Measurements from ENCODE around the gene CDC42EP2. TPM values are rescaled to one million over a fixed set of nuclear protein-coding genes. Genes with fewer than 3 reads are reported as not detected.
"Not testable (repeated sequence)": the region's sequence is repeated elsewhere in the genome, so short reads cannot be mapped to it uniquely, and the experiment has no call there.

The CDC42EP2 gene
- polyA plus RNA-seq, 4 donors, result 7.0 to 24.1 (median 11.4) TPM

DNA sequence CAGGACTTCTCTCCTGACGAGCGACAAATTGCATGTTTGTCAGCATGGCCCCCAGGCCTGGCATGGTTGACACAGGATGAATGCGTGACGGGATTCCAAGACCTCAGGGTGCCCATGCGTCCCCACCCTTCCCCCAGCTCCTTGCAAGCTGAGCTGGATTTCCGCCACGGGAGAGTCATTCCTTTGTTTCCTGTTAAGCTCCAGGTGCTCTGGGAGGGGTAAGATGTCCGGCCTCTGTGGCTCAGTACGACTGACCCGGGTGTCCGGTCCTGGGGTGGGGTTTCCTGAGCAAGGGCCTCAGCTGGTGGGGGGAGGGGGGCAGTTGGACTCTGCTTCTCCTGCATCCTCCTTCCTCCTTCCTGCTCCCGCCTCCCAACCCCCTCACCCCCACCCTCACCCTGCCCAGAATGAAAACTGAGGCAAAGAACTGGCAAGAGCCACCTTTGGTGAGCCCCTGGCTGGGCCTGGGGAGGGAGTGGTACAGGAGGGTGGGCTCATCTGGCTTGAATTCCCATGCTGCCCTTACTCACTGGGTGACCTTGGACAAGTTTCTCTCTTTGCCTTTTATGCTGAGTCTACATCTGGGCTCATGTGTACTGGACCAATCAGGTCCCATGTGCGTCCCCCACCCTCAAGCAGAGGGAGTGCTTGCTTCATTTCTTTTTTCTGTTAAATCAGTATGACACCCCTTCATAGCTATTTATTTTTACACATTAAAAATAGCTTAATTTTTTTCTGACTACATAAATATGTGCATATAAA is 2.5 kb downstream of the CDC42EP2 start:
- DNase-seq (ENCODE audit: low read depth in 4 of 4, low spot score in 3 of 4), result no peak

DNA sequence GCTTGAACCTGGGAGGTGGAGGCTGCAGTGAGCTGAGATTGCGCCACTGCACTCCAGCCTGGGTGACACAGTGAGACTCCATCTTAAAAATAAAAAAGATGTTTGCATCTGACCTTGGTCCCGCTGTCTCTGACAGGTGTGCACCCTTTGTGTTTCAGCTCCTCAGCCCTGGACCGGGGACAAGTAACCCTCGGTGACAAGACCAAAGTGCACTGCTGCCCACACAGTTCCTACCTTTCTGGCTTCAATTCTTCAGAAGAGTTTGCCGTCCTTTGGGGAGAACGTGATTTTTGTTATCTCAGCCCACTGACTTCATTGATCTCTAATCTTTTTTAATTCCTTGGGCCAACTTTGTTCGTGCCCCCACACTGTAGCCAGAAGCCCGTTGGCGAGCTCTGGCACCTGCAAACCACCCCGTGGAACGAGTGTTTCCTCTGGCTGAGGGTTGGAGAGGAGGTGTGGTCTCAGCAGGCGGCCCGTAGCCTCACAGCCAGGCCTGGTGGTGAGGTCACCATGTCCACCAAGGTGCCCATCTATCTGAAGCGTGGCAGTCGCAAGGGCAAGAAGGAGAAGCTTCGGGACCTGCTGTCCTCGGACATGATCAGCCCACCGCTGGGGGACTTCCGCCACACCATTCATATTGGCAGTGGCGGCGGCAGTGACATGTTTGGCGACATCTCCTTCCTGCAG is 5.9 kb downstream of the CDC42EP2 start:
- DNase-seq (ENCODE audit: low read depth in 4 of 4, low spot score in 3 of 4), result no peak

DNA sequence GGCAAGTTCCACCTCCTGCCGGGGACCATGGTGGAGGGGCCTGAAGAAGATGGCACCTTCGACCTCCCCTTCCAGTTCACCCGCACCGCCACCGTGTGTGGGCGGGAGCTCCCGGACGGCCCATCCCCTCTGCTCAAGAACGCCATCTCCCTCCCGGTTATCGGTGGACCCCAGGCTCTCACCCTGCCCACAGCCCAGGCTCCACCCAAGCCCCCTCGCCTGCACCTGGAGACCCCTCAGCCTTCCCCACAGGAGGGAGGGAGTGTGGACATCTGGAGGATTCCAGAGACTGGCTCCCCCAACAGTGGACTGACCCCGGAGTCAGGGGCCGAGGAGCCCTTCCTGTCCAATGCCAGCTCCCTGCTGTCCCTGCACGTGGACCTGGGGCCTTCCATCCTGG is 6.4 kb downstream of the CDC42EP2 start:
- DNase-seq (ENCODE audit: low read depth in 4 of 4, low spot score in 3 of 4), result no peak

DNA sequence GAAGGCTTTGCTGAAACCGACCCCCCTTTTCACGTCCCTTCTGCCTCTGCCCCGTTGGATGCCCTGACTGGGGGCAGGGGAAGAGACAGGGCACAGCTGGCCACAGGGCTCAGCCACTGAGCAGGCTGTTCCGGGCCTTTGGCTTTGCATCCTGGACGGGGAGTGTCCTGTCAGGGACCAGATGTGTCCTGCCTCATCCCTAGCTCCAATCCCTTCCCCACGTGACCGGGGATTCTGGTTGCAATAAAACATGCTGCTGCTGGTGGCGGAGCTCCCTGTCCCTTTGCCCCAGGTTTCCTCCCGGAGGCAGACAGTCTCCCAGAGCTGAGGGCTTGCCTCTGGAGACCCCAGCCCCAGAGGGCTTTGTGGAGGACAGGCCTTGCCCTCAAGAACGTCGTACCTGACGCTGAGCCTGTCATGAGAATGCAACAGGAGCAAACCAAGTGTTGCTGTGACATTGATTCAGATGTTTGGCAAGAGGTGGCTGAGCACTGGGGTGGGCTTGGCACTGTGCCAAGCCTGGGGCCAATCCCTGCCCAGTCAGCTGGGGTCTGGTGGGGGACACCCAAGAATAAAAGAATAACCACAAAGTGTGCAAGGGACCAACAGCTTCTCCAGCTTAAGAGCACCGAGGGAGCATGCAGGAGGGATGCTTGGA is 7.3 kb downstream of the CDC42EP2 start:
- no peak for DNase-seq (ENCODE audit: low read depth in 4 of 4, low spot score in 3 of 4)

DNA sequence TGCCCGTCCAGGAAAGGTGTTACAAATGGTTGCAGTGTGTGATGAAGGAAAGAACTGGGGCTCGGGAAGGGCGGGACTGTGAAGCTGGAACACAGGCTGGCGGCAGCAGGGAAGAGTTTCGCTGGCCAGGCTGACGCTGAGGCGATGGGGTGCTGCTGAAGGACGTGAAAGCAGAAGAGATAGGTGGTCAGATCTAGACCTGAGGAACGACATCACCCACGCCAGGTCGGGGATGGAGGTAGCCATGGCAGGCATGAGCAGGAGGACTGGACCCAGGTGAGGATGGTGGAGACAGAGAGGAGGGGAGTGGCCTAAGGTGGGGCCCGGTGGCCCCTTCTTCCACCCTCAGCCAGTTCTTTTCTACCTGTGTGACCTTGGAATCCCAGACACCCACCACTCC is 9.1 kb downstream of the CDC42EP2 start:
- no peak for DNase-seq (ENCODE audit: low read depth in 4 of 4, low spot score in 3 of 4)

DNA sequence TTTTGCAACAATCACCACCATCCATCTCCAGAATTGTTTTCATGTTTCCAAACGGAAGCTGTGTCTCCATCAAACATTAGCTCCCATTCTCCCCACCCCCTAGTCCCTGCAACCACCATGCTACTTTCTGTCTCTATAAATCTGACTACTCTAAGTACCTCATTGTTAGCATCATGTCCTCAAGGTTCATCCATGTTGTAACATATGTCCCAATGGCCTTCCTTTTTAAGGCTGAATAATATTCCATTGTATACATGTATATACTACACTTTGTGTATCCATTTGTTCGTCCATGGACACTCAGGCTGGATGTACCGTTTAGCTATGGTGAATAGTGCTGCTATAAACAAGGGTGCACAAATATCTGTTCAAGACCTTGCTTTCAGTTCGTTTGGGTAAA is 10.8 kb downstream of the CDC42EP2 start:
- no peak for DNase-seq (ENCODE audit: low read depth in 4 of 4, low spot score in 3 of 4)

DNA sequence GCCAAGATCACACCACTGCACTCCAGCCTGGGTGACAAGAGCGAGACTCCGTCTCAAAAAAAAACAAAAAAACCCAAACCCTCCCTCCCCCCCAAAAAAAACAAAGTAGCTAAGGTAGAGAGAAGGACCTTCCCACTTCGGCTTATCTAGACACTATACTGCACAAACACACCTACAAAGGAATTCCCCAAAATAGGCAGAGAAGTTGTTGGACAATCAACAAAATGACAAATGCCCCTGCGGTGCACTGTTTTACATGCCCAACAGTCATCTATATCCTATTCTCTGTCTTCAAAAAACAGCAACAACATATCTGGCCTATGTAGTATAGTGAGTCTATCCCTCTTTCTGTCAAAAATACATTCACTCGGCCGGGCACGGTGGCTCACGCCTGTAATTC is 12.4 kb downstream of the CDC42EP2 start:
- DNase-seq (ENCODE audit: low read depth in 4 of 4, low spot score in 3 of 4), result no peak

DNA sequence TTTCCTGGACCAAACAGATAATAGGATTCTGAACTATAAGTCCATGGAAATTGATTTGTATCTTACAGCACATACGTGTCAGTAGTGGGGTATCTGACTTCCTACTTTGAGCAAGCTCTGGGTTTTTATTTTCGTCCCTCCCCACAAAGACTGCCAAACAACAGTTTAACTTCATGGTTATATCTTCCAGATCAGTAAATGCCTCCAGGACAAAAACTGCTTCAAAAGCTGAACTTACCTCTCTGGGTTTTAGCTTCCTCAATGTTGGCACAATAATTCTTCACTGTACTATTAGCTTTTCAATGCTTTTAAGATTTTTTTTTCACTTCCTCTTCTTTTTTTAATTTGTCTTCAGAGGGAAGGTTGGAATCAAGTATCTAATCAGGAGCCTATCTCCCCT is 14.8 kb downstream of the CDC42EP2 start:
- no peak for DNase-seq (ENCODE audit: low read depth in 4 of 4, low spot score in 3 of 4)

DNA sequence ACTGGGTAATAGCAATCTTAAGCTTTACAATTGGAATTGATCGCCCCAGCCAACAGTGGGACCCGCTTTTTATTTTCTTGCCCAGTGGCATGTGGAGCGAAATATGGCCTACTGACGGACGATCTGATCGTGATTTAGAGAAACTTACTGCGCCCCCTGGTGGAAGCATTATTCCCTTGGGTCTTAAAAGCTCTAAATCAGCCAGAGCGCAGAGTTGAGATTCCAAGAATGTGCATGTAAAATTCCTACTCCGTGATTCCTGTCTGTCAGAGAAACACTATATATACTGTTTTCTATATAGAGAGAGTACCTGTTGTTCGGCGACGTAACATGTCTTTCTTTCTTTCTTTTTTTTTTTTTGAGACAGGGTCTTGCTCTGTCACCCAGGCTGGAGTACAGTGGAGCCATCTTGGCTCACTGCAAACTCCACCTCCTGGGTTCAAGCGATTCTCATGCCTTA is 15.3 kb downstream of the CDC42EP2 start:
- peak in 2 of 4 donors; percentile 84 to 86 for DNase-seq (ENCODE audit: low read depth in 4 of 4, low spot score in 3 of 4)

DNA sequence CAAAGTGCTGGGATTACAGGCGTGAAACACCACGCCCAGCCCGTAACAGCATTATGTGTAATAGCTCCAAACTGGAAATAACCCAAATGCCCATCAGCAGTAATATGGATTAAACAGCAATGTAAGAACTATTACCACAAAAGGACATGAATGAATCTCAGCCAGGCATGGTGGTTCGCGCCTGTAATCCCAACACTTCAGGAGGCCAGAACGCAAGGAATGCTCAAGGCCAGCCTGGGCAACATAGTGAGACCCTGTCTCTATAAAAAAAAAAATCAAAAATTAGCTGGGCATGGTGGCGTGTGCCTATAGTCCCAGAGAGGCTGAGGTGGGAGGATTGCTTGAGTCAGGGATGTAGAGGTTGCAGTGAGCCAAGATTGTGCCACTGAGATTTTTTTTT is 15.9 kb downstream of the CDC42EP2 start:
- DNase-seq (ENCODE audit: low read depth in 4 of 4, low spot score in 3 of 4), result no peak

DNA sequence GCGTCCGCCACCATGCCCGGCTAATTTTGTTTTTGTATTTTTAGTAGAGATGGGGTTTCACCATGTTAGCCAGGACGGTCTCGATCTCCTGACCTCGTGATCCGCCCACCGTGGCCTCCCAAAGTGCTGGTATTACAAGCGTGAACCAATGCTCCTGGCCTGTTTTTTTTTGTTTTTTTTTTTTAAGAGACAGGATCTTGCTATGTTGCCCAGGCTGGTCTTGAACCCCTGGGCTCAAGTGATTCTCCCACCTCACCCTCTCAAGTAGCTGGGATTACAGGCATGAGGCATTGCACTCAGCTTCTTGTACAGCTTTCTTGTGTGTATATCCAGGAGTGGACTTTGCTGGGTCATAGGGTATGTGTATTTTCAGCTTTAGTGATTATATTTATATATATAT is 17.9 kb downstream of the CDC42EP2 start:
- not testable (repeated sequence) for DNase-seq (ENCODE audit: low read depth in 4 of 4, low spot score in 3 of 4)

DNA sequence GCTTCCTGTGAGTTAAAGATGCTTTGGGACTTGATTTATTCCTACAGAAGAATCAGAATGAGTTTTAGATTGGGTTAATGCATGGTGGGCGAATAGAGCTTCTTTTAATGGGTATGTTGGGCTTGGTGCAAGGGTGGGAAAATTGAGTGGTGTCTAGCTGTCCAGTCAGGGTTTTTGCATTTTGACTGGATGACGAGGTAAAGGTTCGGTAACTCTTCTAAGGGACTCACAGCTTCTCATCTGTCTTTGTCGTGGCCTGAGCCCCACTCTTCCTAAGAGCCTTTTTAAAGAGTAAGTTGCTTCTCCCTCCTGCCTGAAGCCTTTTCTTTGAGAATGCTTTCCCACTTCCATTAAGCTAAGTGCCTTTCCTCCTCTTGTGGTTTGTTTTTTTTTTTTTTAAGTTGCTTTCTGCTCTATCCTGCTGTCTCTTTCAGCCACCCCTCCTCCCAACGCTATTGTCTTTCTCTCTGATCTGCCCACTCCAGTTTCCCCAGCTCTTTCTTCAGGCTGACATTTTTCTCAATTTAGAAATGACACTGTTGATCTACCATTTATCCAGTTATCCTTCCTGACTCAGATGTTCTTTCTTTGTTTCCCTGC is 20.1 kb downstream of the CDC42EP2 start:
- no peak for DNase-seq (ENCODE audit: low read depth in 4 of 4, low spot score in 3 of 4)

DNA sequence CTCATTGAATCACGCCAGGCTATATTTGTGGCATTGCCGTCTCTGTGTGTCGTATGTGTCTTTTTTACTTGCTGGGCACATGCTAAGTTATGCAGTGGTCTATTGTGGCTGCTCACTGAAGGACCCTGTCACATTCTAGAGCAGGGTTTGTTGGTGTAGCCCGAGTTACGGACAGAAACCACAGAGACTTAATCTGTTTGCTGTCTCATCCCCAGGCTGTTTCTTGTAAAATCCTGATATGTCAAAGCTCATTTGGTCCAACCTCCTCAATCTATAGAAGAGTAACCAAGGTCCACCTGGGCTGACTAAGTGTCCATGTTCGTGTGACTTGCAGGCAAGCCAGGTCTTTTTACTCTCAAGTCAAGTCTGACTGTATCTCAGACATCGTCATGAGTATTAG is 24.0 kb downstream of the CDC42EP2 start:
- no peak for DNase-seq (ENCODE audit: low read depth in 4 of 4, low spot score in 3 of 4)

DNA sequence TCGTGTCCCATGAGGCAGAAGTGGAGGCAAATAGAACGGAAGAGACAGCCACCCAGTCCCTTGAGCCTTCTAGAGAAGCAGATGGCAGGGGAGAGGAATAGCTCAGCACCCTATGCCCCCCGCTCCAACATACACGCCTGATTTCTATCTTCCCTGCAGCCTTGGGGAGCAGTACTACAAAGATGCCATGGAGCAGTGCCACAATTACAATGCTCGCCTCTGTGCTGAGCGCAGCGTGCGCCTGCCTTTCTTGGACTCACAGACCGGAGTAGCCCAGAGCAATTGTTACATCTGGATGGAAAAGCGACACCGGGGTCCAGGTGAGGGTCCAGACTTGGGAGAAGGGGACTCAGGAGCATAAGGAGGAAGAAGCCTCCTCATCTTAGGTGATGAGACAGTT is 25.6 kb downstream of the CDC42EP2 start:
- no peak for DNase-seq (ENCODE audit: low read depth in 4 of 4, low spot score in 3 of 4)

DNA sequence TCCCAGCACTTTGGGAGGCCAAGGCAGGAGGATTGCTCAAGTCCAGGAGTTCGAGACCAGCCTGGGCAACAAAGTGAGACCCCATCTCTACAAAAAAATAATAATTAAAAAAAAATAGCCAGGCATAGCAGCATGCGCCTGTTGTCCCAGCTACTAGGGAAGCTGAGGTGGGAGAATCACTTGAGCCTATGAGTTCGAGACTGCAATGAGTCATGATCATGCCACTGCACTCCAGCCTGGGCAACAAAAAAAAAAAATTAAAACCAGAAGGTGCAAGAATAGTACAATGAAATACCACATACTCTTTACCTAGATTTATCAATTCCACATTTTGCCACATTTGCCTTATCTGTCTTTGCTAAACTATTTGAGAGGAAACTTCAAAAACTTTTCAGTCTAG is 27.2 kb downstream of the CDC42EP2 start:
- no peak for DNase-seq (ENCODE audit: low read depth in 4 of 4, low spot score in 3 of 4)

DNA sequence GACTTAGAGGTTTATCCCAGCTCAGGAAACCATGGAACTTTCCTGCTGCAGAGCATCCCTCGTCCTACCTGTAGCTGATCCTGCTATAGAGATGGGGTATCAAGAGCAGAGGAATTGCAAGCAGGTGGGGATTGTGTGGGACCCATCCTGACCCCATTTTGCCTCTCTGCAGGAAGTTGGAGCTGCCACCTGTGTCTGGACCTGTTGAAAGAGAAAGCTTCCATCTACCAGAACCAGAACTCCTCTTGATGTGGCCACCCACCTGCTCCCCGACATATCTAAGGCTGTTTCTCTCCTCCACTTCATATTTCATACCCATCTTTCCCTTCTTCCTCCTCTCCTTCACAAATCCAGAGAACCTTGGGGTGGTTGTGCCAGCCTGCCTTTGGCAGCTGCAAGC is 36.8 kb downstream of the CDC42EP2 start:
- DNase-seq (ENCODE audit: low read depth in 4 of 4, low spot score in 3 of 4), result no peak

DNA sequence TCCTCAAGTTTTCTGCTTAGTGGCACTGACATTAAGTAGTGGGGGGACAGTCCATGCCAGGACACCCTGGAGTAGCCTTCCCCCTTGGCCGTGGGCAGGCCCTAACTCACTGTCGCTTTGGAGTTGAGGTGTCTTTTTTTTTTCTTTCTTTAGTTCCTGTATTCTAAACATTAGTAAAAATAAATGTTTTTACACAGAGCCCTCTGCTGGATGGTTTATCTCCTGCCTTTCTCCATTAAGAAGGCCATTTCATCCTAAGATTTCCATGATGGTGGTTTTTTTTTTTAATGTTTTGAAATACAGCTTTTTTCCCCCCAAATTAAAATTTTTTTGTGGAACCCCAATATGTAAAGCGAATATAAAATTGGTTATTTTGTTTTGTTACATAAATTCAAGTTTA is 38.1 kb downstream of the CDC42EP2 start:
- DNase-seq (ENCODE audit: low read depth in 4 of 4, low spot score in 3 of 4), result no peak

DNA sequence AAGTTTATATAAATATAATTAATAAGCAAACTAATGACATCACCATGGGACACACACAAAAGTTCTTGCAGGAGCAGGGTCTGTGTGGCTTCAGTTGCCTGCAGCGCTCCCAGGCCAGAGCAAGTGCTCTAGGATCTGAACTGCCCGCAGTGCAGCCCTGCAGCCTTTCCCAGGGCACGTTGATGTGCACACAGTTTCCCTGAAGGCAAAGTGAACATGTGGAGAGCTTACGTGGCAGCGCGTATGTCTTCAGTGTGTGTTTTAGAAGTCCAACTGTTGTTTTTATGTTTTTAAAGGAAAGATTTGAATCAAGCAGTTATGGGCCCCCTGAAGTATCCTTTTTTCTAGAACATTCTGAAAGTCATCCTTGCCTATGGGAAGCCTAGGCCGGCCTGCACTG is 38.7 kb downstream of the CDC42EP2 start:
- no peak for DNase-seq (ENCODE audit: low read depth in 4 of 4, low spot score in 3 of 4)

DNA sequence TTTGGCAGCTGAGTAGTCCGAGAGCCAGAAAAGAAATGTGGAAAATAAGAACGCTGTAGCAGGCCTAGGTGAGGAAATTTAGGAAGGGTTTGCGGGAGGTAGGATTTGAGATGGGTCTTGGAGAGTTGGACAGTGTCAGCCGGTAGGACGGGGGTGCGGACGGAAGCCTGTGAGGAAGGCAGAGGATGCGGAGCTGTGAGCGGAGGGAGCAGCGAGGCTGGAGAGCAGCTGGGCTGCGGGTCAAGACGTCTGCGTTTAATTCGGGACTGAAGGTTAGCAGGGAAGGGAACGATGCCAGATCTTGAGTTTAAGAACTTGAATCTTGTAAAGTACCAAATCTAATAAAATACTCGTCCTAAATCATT is 39.2 kb downstream of the CDC42EP2 start:
- DNase-seq (ENCODE audit: low read depth in 4 of 4, low spot score in 3 of 4), result no peak

DNA sequence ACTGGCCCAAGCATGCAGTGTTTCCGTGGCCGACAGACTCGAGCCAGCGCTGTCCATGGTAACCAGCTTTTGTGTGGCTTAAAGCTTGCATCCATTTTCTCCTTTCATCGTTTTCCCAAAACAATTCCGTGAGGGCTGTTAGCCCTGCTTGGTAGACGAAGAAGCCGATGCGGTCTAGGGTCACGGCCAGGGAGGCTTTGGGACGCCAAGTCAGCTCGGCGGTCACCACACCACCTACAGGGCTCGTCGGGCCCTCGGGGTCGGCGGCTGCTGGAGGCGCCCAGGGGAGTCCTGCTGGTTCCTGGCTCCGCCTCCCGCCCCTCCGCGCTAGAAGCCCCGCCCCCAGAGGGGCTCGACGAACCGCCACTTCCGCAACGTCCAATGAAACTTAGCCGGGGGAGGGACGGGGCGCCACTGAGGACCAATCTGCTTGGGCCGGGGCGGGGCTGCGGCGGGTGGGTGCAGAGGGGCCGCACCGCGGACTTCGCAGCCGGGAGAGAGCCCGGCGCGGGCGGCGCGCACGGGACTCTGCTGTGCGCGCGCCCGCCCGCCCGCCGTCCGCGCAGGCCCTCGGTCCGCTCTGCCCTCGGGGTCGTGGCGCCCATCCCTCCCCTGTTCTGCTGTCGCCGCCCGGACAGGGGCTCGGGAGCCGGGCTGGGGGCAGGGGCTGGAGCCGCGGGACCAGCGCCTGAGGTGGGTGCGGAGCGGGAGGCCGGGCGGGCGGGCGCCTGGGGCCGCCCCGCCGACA is 39.8 kb downstream of the CDC42EP2 start, which contains the start of gene TIGD3:
TSS of gene TIGD3 (plus strand) at position 487 of the 748 bp plus-strand sequence. CDS start 1,058 bp downstream, outside the sequence.
- peak; percentile 90 to 93 (median 92) for DNase-seq (ENCODE audit: low read depth in 4 of 4, low spot score in 3 of 4)
